Measurements from ENCODE around the gene PANK4.

DNA sequence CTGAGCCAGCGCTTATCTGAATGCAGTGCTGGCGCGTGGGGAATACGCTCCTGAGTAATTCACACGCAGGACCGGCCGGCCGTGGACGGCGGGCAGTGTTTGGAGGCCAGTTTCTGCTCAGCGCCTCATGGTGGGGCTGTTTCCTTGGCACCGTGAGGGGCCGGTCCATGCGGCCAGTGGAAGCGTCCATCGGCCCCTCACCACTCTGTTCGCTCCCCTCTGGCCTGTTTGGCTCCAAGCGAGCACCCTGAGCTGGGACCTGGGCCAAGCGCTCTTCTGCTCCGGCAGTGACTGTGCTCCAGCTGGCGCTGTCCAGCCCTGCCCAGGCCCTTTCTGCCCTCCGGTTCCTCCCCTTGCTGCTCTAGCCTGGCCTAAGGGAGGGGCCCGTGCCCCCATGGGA, 66.6 kb downstream of the PANK4 start:
- TF ChIP-seq, protein P1, sequence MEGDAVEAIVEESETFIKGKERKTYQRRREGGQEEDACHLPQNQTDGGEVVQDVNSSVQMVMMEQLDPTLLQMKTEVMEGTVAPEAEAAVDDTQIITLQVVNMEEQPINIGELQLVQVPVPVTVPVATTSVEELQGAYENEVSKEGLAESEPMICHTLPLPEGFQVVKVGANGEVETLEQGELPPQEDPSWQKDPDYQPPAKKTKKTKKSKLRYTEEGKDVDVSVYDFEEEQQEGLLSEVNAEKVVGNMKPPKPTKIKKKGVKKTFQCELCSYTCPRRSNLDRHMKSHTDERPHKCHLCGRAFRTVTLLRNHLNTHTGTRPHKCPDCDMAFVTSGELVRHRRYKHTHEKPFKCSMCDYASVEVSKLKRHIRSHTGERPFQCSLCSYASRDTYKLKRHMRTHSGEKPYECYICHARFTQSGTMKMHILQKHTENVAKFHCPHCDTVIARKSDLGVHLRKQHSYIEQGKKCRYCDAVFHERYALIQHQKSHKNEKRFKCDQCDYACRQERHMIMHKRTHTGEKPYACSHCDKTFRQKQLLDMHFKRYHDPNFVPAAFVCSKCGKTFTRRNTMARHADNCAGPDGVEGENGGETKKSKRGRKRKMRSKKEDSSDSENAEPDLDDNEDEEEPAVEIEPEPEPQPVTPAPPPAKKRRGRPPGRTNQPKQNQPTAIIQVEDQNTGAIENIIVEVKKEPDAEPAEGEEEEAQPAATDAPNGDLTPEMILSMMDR (IDR thresholded peaks at IDR 0.05), result peak; percentile 31 to 40 (median 38)
- TF ChIP-seq POLR2A (IDR thresholded peaks at IDR 0.05), result no peak
